ENCODE results near the gene ERC2. TPM values are rescaled to one million over a fixed set of nuclear protein-coding genes. Genes with fewer than 3 reads are reported as not detected.

The ERC2 gene
- polyA plus RNA-seq, 3 donors = not detected

- H3K27me3 Mint-ChIP-seq (ENCODE audit: low read depth in 3 of 3) = peaks cover 2 to 6% (median 3%) of the 10 kb centered on the region in 3 donors
- Histone ChIP-seq H4K20me1 (ENCODE audit: insufficient read depth, low read length) (no peaks in the 10 kb centered on the region), H3K4me1 (ENCODE audit: control insufficient read depth in 1 of 2, insufficient read depth in 2 of 2, low read length in 2 of 2) (no peaks in the 10 kb centered on the region), H2AFZ (ENCODE audit: insufficient read depth, low read depth, low read length, poor library complexity, severe bottlenecking) (no peak overlapping the region), H3K36me3 (replicated peaks in 1 of 2; ENCODE audit: control insufficient read depth in 1 of 2, insufficient read depth in 2 of 2, low read length in 2 of 2) (no peaks in the 10 kb centered on the region), H3K9ac (ENCODE audit: insufficient read depth, low read length, poor library complexity, severe bottlenecking) (no peak overlapping the region), H3K27me3 (ENCODE audit: control insufficient read depth in 2 of 2, insufficient read depth in 2 of 2, low read length in 2 of 2) (no peaks in the 10 kb centered on the region), H3K27ac (ENCODE audit: low read depth in 1 of 2, low read length in 2 of 2) (no peak overlapping the region), H3K9me3 (replicated peaks in 1 of 2; ENCODE audit: control insufficient read depth in 1 of 2, insufficient read depth in 1 of 2, low read length in 2 of 2) (no peaks in the 10 kb centered on the region), H3K79me2 (ENCODE audit: insufficient read depth, low read length) (no peaks in the 10 kb centered on the region), H3K4me3 (replicated peaks in 1 of 3; ENCODE audit: low read depth in 2 of 3, low read length in 3 of 3) (no peak overlapping the region), H3K4me2 (replicated peaks; ENCODE audit: extremely low read depth, low read length, poor library complexity, severe bottlenecking) (no peak overlapping the region)
- no peaks in the 10 kb centered on the region for H3K4me1 Mint-ChIP-seq
- H3K27ac Mint-ChIP-seq = peak overlapping the region in 1 of 7 donors; percentile 4
- no peak overlapping the region for H3K4me3 Mint-ChIP-seq
- intact Hi-C loops (cut with micrococcal nuclease) = no loop called here
- H3K36me3 Mint-ChIP-seq = no peaks in the 10 kb centered on the region
- WGBS (ENCODE audit: insufficient coverage) = 92% methylated on average over 4 of the region's 8 CpGs
- TF ChIP-seq CTCF (IDR thresholded peaks at IDR 0.05) = no peak
- DNase-seq = no peak
- H3K9me3 Mint-ChIP-seq = peaks cover 0 to 4% (median 0%) of the 10 kb centered on the region in 7 donors
Observed at GRCh38 chr3:56488812-56489600, 20.7 kb upstream of the ERC2 start.

DNA sequence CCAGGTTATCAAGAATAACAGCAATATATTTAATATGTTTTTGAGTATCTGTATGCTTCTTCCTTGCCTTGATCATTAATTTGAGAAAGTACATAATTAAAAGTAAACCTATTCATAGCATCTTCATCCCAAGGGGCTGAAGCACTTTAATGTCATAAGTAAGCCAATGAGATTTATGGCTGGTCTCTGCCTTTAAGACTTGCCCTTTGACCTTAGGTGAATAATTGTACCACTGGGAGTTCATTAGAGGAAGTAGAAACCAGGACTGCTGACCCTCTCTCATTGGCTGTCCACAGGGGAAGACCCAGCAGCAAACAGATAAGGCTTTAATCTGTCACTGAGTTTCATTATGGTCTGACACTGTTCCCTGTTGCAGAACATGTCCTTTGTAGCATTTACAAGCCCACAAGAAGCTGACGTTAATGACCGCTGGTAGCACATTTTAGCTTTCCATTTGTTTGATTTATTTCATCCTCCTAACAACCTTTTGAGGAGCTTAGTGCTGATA lies 16.3 kb upstream of the ERC2 start:
- intact Hi-C loops (cut with micrococcal nuclease) = no loop called here
- Histone ChIP-seq H3K79me2 (ENCODE audit: insufficient read depth, low read length) (no peaks in the 10 kb centered on the region), H3K9me3 (replicated peaks in 1 of 2; ENCODE audit: control insufficient read depth in 1 of 2, insufficient read depth in 1 of 2, low read length in 2 of 2) (no peaks in the 10 kb centered on the region), H2AFZ (ENCODE audit: insufficient read depth, low read depth, low read length, poor library complexity, severe bottlenecking) (no peak overlapping the region), H3K27ac (ENCODE audit: low read depth in 1 of 2, low read length in 2 of 2) (no peak overlapping the region), H3K4me3 (replicated peaks in 1 of 3; ENCODE audit: low read depth in 2 of 3, low read length in 3 of 3) (no peak overlapping the region), H3K27me3 (ENCODE audit: control insufficient read depth in 2 of 2, insufficient read depth in 2 of 2, low read length in 2 of 2) (no peaks in the 10 kb centered on the region), H3K4me1 (ENCODE audit: control insufficient read depth in 1 of 2, insufficient read depth in 2 of 2, low read length in 2 of 2) (no peaks in the 10 kb centered on the region), H3K4me2 (replicated peaks; ENCODE audit: extremely low read depth, low read length, poor library complexity, severe bottlenecking) (no peak overlapping the region), H3K36me3 (replicated peaks in 1 of 2; ENCODE audit: control insufficient read depth in 1 of 2, insufficient read depth in 2 of 2, low read length in 2 of 2) (no peaks in the 10 kb centered on the region), H4K20me1 (ENCODE audit: insufficient read depth, low read length) (no peaks in the 10 kb centered on the region), H3K9ac (ENCODE audit: insufficient read depth, low read length, poor library complexity, severe bottlenecking) (no peak overlapping the region)
- no CpG with 5 or more reads among the region's 2 CpGs for WGBS (ENCODE audit: insufficient coverage)
- Mint-ChIP-seq H3K4me1 (no peaks in the 10 kb centered on the region), H3K9me3 (peaks cover 0 to 4% (median 0%) of the 10 kb centered on the region in 7 donors), H3K36me3 (no peaks in the 10 kb centered on the region), H3K27ac (no peak overlapping the region), H3K4me3 (no peak overlapping the region), H3K27me3 (ENCODE audit: low read depth in 3 of 3) (peaks cover 0 to 9% (median 2%) of the 10 kb centered on the region in 3 donors)
- no peak for DNase-seq
- TF ChIP-seq CTCF (IDR thresholded peaks at IDR 0.05) = no peak

Data from CD14-positive monocyte (primary cell).